PC-3 (cell line): ENCODE measurements around the gene FXYD1. TPM values are rescaled to one million over a fixed set of nuclear protein-coding genes. Genes with fewer than 3 reads are reported as not detected.

Experiments
- ATAC-seq: fragments of 200-7000 bp; cut with Tn5 transposase; 2 replicates; pipeline ENCODE4 v1.9.1; 2020; ENCODE audit warnings: mild to moderate bottlenecking, moderate library complexity
- BruUV-seq: library from RNA; stranded (reverse); fragments of 400-500 nt; replicated peaks from 2 replicates; lab custom pipeline; 2021; lab: Mats Ljungman, UMichigan
- CTCF ChIA-PET: fragments of 300-600 bp; sonication (Branson Sonifier 250); formaldehyde crosslinking; loops from one replicate; lab custom pipeline; 2022; ENCODE audit warnings: antibody characterized with exemption; lab: Charles Lee
- POLR2A ChIA-PET: fragments of 300-600 bp; sonication (Branson Sonifier 250); formaldehyde crosslinking; loops from one replicate; lab custom pipeline; 2022; ENCODE audit warnings: antibody characterized with exemption; ENCODE audit not compliant: unreplicated experiment; lab: Charles Lee
- DNase-seq: peaks from one replicate; pipeline ENCODE4 v3.0.0-alpha.2; 2015
- H2AFZ ChIP-seq: fragments of 300-600 bp; sonication (generic); 2 replicates; pipeline ENCODE4 v1.6.0; 2016; ENCODE audit warnings: antibody characterized with exemption, low read length
- H3F3A ChIP-seq: fragments of 300-600 bp; sonication (generic); one replicate; pipeline ENCODE4 v1.6.0; 2017; ENCODE audit warnings: antibody characterized with exemption, low read length, control low read depth, mild to moderate bottlenecking; ENCODE audit not compliant: unreplicated experiment
- H3K27ac ChIP-seq: fragments of 300-600 bp; sonication (generic); 2 replicates; pipeline ENCODE4 v1.5.1; 2016; ENCODE audit warnings: mild to moderate bottlenecking, low read length
- H3K27me3 ChIP-seq: fragments of 300-600 bp; sonication (generic); 2 replicates; pipeline ENCODE4 v1.6.1; 2016; ENCODE audit warnings: low read length, mixed read lengths
- H3K36me3 ChIP-seq: fragments of 300-600 bp; sonication (generic); 2 replicates; pipeline ENCODE4 v1.6.1; 2016; ENCODE audit warnings: low read depth, mixed run types, low read length, mixed read lengths
- H3K4me1 ChIP-seq: fragments of 300-600 bp; sonication (generic); 2 replicates; pipeline ENCODE4 v1.5.1; 2016; ENCODE audit warnings: low read length; ENCODE audit not compliant: insufficient read depth
- H3K4me2 ChIP-seq: fragments of 300-600 bp; sonication (generic); 2 replicates; pipeline ENCODE4 v1.6.0; 2016; ENCODE audit warnings: low read length
- H3K4me3 ChIP-seq: fragments of 300-600 bp; sonication (generic); 2 replicates; pipeline ENCODE4 v1.5.1; 2016; ENCODE audit warnings: mild to moderate bottlenecking, low read length, mixed read lengths
- H3K79me2 ChIP-seq: fragments of 300-600 bp; sonication (generic); 2 replicates; pipeline ENCODE4 v1.6.1; 2017; ENCODE audit warnings: low read length, mixed read lengths
- H3K9ac ChIP-seq: fragments of 300-600 bp; sonication (generic); 2 replicates; pipeline ENCODE4 v1.6.0; 2016; ENCODE audit warnings: mild to moderate bottlenecking, low read length
- H3K9me2 ChIP-seq: fragments of 300-600 bp; sonication (generic); replicated peaks from 2 replicates; pipeline ENCODE4 v1.6.1; 2016; ENCODE audit warnings: mixed run types, low read length, mixed read lengths
- H3K9me3 ChIP-seq: fragments of 300-600 bp; sonication (generic); 2 replicates; pipeline ENCODE4 v1.6.1; 2016; ENCODE audit warnings: low read length, mixed read lengths
- H4K20me1 ChIP-seq: fragments of 300-600 bp; sonication (generic); 2 replicates; pipeline ENCODE4 v1.6.1; 2016; ENCODE audit warnings: low read length, mixed read lengths
- CTCF ChIP-seq: fragments of 300-600 bp; sonication (generic); conservative IDR thresholded peaks from 2 replicates; pipeline ENCODE4 v1.5.1; 2017; ENCODE audit warnings: antibody characterized with exemption, low read depth, mild to moderate bottlenecking, low read length
- EZH2 ChIP-seq: fragments of 300-600 bp; sonication (generic); IDR thresholded peaks from one replicate; pipeline ENCODE4 v1.6.1; 2017; ENCODE audit warnings: antibody characterized with exemption, mild to moderate bottlenecking, low read length; ENCODE audit not compliant: unreplicated experiment
- EZH2phosphoT487 ChIP-seq: fragments of 300-600 bp; sonication (generic); IDR thresholded peaks from 2 replicates; pipeline ENCODE4 v1.6.1; 2018; ENCODE audit warnings: mild to moderate bottlenecking, antibody characterized with exemption, low read length, borderline replicate concordance
- intact Hi-C: fragments of 100-400 bp; cut with micrococcal nuclease; formaldehyde crosslinking; loops from 2 replicates; pipeline ENCODE4 v1.9.0; 2023
- total RNA-seq: library from RNA; depleted of rRNA; stranded (reverse); fragments of >200 nt; gene quantifications from 2 replicates; pipeline ENCODE4 v1.2.3, GENCODE V29; 2014

The FXYD1 gene
- total RNA-seq, 1 experiment from 2014 or later: not detected

GRCh38 chr19:35123573-35123972, 15.1 kb upstream of the FXYD1 start:
- no peak for TF ChIP-seq CTCF
- no peak for TF ChIP-seq EZH2
- no peak for TF ChIP-seq EZH2phosphoT487
- Histone ChIP-seq H3K9me2 (no peaks in the 10 kb centered on the region), H3K27ac (peak overlapping the region; percentile 78), H4K20me1 (no peaks in the 10 kb centered on the region), H3K36me3 (peaks cover 3% of the 10 kb centered on the region; the same call in 1 of the 2 replicates), H3K27me3 (no peaks in the 10 kb centered on the region), H3K79me2 (0 out of 2 replicates have a peak, but pooled peaks cover 4% of the 10 kb centered on the region), H3K4me1 (peaks cover 53% of the 10 kb centered on the region), H3K9me3 (no peaks in the 10 kb centered on the region), H3K9ac (peak overlapping the region; percentile 72), H3F3A (no peaks in the 10 kb centered on the region), H2AFZ (no peak overlapping the region), H3K4me2 (peak overlapping the region; percentile 80), H3K4me3 (no peak overlapping the region)
- ChIA-PET CTCF (no interaction called here), POLR2A (no interaction called here)
- ATAC-seq (peak; percentile 27), DNase-seq (peak; percentile 81)
- intact Hi-C loops: no loop called here
- BruUV-seq: no TSS peak

DNA sequence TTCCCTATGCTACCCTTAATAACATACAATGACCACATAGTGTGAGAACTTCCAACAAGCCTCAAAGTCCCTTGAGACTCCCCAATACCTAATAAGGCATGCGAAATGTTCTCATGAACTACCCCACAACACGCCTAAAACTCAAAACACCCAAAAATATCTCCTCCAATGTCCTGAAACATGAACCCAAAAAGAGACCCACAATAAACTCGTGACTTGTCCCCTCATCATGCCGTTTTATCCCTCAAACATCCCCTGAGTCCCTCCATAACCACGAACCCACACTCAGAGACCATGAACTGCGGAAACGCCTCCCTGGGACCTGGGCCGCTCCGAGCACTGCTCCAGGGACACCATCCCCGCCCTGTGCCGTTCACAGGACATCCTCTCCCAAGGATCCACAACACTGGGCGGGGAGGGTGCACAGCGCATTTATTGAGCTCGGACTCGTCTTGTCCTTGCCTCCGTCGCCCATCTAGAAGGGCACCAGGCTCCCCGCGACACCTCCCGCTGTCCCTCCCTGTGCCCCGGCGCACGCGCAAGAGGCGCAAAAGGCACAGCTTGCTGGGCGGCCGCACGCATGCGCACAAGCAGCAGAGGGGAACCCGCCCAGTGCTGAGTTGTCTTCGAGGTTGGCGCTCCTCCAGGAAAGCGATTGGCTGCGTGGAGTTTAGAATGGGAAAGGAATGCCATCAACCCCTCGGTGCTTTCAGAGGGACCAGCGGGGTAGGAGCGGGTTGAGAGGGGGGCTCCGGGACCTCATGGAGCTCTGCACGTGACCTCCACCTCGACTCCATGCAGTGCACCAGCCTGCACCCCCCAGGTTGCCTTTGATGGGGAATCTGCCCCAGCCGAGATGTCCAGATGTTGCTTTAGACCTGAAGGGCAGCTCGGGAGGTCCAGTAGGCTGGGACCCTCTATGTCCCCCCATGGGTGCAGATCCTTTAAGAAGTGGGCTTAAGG, 14.2 kb upstream of the FXYD1 start:
- H3K4me2 ChIP-seq: peak overlapping the region; percentile 80
- peaks cover 48% of the 10 kb centered on the region for H3K4me1 ChIP-seq
- ATAC-seq: peak; percentile 52

More for the DNA sequence above, 14.2 kb upstream of the FXYD1 start:
- Histone ChIP-seq H3K79me2 (no peaks in the 10 kb centered on the region), H3K9ac (peak overlapping the region; percentile 72), H3K9me2 (no peaks in the 10 kb centered on the region), H2AFZ (peak overlapping the region; percentile 60), H3K36me3 (peaks cover 3% of the 10 kb centered on the region; the same call in 1 of the 2 replicates), H4K20me1 (no peaks in the 10 kb centered on the region), H3K4me3 (peak overlapping the region; percentile 61), H3K9me3 (no peaks in the 10 kb centered on the region), H3K27me3 (no peaks in the 10 kb centered on the region), H3F3A (no peaks in the 10 kb centered on the region), H3K27ac (peak overlapping the region; percentile 78)
- intact Hi-C loops: no loop called here
- TSS peak; percentile 69 for BruUV-seq
- ChIA-PET CTCF (interaction anchor here (0.5 kb wide), 1 partner anchor 19 kb away, joined by 4 read pairs; the partner anchor contains the start of gene FXYD7), POLR2A (no interaction called here)
- DNase-seq: peak; percentile 87
- TF ChIP-seq CTCF (no peak), EZH2phosphoT487 (no peak), EZH2 (no peak)
